NOMO-1 treated with DMSO at 0.1 percent for 48 hours (cell line): ENCODE data around the gene GAREM1.
A peak's percentile ranks its signal among the peaks of the same experiment; 100 is the strongest.
"Not testable (repeated sequence)": the region's sequence is repeated elsewhere in the genome, so short reads cannot be mapped to it uniquely, and the experiment has no call there.

Source experiments
- DNase-seq: peaks from one replicate; lab custom pipeline; 2025; ENCODE audit not compliant: unreplicated experiment; lab: John Stamatoyannopoulos, UW

The GAREM1 gene

DNA sequence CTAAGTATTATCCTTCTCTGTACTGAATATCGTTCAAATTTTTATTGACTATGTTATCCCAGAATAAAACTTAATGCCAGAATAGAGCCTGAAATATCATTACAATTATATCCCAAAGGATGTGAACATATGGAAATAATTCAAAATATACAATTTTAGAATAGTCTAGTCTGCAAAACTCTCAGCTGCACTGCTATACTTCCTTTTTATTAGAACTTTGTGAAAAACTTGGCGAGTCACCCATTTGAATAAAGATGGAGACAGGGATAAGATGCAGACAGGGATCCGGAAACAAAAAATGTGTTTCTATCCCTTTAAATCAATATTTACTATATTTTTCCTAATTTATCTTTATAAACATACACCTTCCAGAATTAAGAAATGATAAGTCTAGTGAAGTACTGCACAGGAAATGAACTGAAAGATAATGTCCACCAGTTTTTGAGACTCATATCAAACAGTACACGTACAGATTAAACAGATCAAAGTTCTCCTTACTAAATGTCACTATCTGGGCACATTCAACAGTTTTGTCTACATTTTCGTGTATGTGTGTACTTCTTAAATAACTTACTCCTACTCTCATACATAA lies 173.0 kb downstream of the GAREM1 start:
- DNase-seq = no peak

- no peak for DNase-seq
These were observed 173.8 kb downstream of the GAREM1 start for GRCh38 chr18:32296851-32297250.

DNA sequence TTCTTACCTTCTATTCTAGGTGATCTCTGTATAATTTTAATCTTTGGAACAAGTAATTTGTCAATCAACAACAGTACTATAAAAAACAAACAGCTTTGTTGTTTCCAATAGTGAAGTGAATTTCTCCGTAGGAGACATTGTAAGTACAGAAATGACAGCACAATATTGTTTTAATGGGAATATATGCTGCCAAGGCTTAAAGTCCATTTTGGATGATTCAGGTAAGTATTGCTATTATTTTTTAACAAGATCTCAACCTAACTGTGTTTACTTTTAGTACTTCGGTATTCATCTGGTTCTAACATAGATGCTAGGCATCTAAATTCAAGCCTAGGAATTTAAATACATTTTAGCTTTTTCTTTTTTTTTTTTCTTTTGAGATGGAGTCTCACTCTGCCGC lies 175.1 kb downstream of the GAREM1 start:
- DNase-seq = no peak

- DNase-seq = no peak
These were observed 177.6 kb downstream of the GAREM1 start for GRCh38 chr18:32293107-32293506.

GRCh38 chr18:32291623-32292022 lies 179.1 kb downstream of the GAREM1 start:
- DNase-seq = not testable (repeated sequence)

DNA sequence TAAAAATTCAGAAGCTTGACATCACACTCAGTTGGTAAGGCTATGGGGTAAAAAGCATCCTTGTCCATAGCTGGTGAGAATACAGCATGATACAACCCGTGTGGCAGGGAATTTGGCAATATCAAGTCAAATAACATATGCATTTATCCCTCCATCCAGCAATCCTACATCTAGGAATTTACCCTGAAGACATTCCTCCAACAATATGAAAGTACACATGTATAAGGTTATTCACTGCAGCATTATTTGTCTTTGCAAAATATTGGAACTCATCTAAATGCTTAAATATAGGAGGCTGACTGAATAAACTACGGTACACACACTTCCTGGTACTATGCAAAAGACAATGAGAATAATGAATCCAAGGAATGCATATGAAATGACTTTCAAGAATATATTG lies 179.9 kb downstream of the GAREM1 start:
- DNase-seq = no peak

DNA sequence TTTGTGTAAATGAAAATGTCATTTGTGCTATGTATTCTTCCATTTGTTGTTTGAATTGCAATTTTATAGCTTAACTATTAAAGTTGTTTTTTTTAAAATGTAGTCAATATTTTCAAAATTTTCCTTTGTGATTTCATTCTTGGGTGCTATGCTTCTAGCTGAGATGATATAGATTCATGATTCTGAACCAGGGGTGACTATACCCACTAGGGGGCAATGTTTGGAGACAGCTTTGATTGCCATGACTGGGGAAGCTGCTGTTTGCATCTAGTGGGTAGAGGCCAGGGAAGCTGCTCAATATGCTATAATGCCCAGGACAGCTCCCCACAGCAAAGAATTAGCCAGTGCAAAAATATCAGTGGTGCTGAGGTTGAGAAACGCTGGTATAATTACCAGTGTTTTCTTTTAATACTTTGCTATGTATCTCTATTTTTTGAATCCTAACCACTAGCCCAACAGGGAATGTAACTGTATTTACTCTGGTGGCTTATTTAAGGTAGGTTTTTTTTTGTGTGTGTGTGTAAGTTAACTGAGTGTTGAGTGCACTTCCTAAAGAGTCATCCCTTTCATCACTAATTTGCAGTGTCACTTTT lies 181.1 kb downstream of the GAREM1 start:
- peak; percentile 65 for DNase-seq

GRCh38 chr18:32287873-32288272 lies 182.8 kb downstream of the GAREM1 start:
- no peak for DNase-seq

DNA sequence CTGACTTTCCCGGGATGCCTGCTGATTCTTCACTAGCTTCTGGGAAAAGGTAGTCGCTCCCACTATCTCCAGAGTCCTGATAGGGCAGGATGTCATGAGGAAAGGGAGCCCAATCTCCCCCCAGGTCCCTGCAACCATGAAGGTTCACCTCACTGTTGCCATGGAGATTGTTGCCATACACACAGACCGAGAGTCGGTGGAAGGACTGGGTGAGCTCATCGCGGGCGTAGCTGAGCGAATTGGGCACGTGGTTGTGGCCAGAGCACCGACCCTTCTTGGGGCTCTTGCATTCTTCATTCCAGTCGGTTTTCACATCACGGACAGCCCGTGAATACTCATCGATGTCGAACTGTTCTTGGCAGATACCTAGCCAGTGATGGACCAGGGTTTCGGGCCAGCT lies 183.4 kb downstream of the GAREM1 start:
- no peak for DNase-seq

DNA sequence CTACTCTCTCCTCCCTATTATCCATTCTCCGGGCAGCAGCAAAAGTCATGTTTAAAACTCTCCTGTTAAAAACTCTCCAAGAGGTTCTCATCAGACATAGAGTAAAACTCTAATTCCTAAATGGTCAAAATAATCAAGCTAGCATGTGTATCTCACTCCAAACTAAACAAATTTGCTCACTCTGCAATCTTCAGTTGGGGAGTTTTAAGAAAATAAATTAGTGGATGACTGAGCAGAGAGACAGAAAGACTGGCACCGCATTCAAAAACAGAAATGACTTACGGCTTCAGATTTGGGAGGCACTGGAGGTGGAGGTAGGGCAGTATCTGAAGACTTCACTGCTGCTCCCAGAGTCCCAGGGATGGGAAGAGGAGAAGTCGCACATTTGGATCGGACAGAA lies 183.9 kb downstream of the GAREM1 start:
- no peak for DNase-seq

GRCh38 chr18:32284284-32284683 lies 186.4 kb downstream of the GAREM1 start:
- DNase-seq = no peak

DNA sequence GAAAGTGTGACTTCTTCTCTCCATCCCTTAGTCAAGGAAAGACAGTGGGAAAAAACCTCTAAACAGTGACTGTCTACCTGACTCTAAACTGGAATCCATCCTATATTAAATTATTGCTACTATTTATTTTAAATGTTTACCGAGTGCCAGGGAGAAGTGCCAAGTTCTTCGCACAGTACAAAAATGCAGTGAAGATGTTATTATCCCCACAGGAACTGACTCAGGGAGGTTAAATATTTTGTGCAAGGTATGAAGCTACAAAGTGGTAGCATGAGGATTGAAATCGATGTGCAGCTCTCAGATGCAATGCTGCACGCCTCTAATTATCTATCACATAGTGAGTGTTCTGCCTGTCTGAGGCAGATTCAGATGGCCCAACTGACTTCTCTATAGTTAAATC lies 189.8 kb downstream of the GAREM1 start:
- DNase-seq = no peak

DNA sequence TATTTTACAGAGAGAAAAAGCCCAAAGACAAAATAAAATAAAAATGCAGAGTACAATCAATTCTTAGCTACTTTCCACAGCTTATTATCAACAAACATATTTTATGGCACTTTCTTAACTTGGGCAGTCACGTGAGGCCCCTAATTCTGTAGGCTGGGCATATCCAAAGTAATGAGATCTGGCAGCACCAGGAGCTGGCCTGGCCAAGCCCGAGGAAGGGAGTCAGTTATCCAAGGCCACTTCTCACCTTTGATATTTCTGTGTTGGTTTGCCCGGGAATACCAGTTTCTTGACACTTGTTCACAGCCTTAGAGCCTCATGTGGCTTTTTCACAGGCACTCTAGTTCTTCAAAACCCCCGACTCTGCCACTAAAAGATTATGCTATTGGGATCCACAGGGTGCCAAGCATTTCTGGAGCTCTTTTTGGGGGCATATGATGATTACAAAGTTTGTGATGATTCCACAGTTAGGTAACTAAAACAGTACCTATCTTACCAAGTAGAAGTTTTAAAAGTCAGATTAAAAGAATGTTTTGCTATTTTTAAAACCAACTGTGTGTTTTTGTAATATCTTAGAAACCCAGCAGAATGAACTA lies 190.4 kb downstream of the GAREM1 start:
- DNase-seq = no peak

GRCh38 chr18:32278177-32278799 lies 192.4 kb downstream of the GAREM1 start:
- DNase-seq = no peak

GRCh38 chr18:32277549-32277948 lies 193.1 kb downstream of the GAREM1 start:
- DNase-seq = no peak

DNA sequence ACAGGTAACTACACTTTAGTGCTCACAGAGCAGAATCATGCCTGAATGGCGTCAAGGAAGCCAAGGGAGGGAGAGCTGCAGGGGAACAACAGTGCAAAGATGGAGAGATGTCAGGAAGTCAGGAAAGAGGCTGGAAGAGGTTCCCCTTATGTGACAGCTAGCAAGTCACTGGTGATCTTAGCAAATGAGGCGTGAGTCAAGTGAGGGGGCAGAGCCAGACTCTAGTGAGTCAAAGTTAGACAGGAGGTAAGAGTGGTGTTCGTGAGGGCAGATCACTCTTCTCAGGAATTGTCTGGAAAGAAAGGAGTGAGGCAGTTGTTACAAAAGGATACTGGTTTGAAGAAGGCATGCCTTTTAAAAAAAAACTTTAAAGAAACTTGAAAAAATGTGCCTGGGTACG lies 193.8 kb downstream of the GAREM1 start:
- DNase-seq = no peak

DNA sequence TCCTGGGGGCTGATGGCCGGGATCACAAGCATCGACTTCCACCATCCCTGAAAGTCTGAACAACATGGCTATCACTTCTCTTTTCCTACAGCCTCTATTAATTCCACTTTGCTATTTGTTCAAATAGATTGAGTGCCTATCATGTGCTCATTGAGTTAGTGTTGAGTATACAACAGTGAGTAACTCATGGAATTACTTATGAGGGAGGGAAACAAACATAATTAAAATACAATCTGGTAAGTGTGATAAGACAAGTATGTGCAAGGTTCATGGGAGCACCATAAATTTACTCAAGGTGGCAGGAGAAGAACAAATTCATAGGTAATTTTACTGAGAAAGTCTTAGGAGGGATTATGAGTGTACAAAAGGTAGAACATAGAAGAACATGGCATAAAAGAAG lies 194.4 kb downstream of the GAREM1 start:
- DNase-seq = no peak

- DNase-seq = no peak
These were observed 195.5 kb downstream of the GAREM1 start for GRCh38 chr18:32275221-32275620.

DNA sequence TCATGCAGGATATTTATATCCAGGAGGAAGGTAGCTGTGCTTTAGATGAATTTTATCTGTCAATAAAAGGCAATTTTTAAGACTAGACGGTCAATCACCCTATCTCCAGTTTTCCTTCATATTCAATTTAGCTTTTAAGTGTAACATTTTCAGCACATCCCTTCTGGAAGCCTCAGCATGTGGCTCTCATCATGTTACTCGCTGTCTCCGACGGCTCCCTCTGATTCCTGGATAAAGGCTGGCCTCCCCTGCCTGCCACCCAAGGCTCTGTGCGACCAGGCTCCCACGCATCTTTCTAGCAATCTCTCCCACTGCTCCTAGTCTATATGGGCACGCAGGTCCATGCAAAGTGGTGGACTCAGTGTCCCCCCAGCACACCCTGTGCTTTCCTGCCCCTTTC lies 196.4 kb downstream of the GAREM1 start:
- no peak for DNase-seq

DNA sequence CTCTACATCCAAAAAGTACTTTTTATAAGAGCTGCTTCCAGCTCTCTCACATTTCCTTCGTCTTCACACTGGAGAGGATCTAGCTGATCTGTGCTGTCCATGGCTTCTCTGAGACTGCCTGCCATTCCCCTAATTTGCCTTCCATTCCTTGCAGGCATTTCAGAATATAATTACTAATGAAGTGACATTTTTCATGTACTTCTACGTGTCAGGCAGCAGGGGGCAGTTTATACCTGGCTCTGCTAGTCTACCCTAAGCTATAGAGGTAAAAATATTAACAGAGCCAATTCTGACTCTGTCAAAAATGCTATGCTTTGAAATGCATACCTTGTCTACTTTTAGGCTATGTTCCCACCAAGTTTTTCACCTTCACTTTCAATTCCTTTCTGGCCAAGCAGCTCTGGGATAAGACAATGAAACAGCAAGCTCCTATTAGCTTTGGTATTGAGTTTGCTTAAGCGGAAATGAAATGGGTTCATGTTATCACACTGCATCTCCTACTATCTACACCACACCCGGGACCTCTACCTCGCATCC lies 198.9 kb downstream of the GAREM1 start:
- DNase-seq = peak; percentile 27

DNA sequence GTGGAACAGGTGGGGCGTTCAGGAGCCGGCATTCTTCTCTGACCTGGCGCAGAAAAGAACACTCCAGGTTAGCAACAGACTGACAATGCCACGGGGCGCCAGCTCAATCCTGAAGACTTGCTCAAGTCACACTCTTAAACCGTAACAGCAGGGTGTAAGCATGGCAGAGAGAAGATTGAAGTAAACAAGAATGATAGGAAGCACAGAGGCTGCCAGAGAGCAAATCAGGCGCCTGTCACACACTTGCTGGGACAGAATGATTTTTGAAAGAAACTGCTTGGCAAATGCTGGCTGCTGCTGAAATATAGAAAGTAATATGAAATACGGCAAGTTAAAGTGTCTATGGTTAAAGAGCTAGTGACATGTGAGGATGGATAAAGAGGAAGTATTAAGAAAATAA lies 200.3 kb downstream of the GAREM1 start:
- no peak for DNase-seq

GRCh38 chr18:32267463-32267862 lies 203.2 kb downstream of the GAREM1 start:
- no peak for DNase-seq
